B cell (primary cell): Measurements from ENCODE around the gene TFEB. TPM values are rescaled to one million over a fixed set of nuclear protein-coding genes. Genes with fewer than 3 reads are reported as not detected.

Experiments
- ATAC-seq: fragments of 200-7000 bp; cut with Tn5 transposase; one replicate; pipeline ENCODE4 v1.10.0; 2021; ENCODE audit warnings: low read depth, mild to moderate bottlenecking, moderate number of reproducible peaks, moderate library complexity
- CTCF ChIA-PET: fragments of 350-600 bp; sonication (Branson Sonifier 250); formaldehyde crosslinking; loops from one replicate; lab custom pipeline; 2021; ENCODE audit warnings: antibody characterized with exemption, inconsistent platforms; lab: Charles Lee
- POLR2A ChIA-PET: fragments of 350-600 bp; sonication (Branson Sonifier 250); formaldehyde crosslinking; loops from one replicate; lab custom pipeline; 2021; ENCODE audit warnings: antibody characterized with exemption; lab: Charles Lee
- DNase-seq: peaks from one replicate; pipeline ENCODE4 v3.0.0; 2013
- H2AFZ ChIP-seq: 2 replicates; pipeline ENCODE4 v1.6.1; 2012; ENCODE audit warnings: mild to moderate bottlenecking, low read depth, low read length; ENCODE audit not compliant: insufficient read depth, poor library complexity, severe bottlenecking
- H3K27ac ChIP-seq, 2 donors: 1 replicate in 1 of 2; 2 replicates in 1 of 2; pipeline ENCODE4 v1.5.1; 2012 to 2013; ENCODE audit warnings: low read length in 2 of 2, mild to moderate bottlenecking in 2 of 2, moderate library complexity in 1 of 2
- H3K27me3 ChIP-seq, 4 experiments: fragments of 200-600 bp in 1 of 4; sonication (generic) in 1 of 4; replicated peaks in 1 of 4; 1 replicate in 2 of 4; 2 replicates in 2 of 4; pipeline versions ENCODE4 v1.6.1 to v1.7.0; 2013 to 2016; ENCODE audit warnings: low read length in 3 of 4, mild to moderate bottlenecking in 2 of 4, mixed read lengths in 1 of 4, moderate library complexity in 1 of 4; ENCODE audit not compliant: insufficient read depth in 4 of 4, control insufficient read depth in 3 of 4; ENCODE audit errors: control extremely low read depth in 1 of 4
- H3K36me3 ChIP-seq, 2 experiments: replicated peaks in 1 of 2; 1 replicate in 1 of 2; 2 replicates in 1 of 2; pipeline versions ENCODE4 v1.6.1 to v1.7.1; 2013; ENCODE audit warnings: low read length in 1 of 2; ENCODE audit not compliant: insufficient read depth in 2 of 2, control insufficient read depth in 1 of 2; ENCODE audit errors: control extremely low read depth in 1 of 2, extremely low read depth in 1 of 2
- H3K4me1 ChIP-seq, 2 donors: fragments of 200-600 bp in 1 of 2; sonication (generic) in 1 of 2; 1 replicate in 1 of 2; 2 replicates in 1 of 2; pipeline versions ENCODE4 v1.5.1 to v1.6.1; 2013 to 2017; ENCODE audit warnings: low read length in 2 of 2; ENCODE audit not compliant: control insufficient read depth in 2 of 2, insufficient read depth in 2 of 2
- H3K4me2 ChIP-seq: replicated peaks from 2 replicates; pipeline ENCODE3; 2012; ENCODE audit warnings: mild to moderate bottlenecking, low read depth, low read length; ENCODE audit not compliant: poor library complexity, severe bottlenecking
- H3K4me3 ChIP-seq, 5 experiments: fragments of 200-600 bp in 1 of 5; sonication (generic) in 1 of 5; 1 replicate in 3 of 5; 2 replicates in 2 of 5; pipeline versions ENCODE4 v1.5.1 to v1.7.0; 2011 to 2016; ENCODE audit warnings: low read length in 4 of 5, mild to moderate bottlenecking in 4 of 5, low read depth in 2 of 5, control low read depth in 1 of 5, moderate library complexity in 1 of 5; ENCODE audit not compliant: insufficient read depth in 1 of 5; ENCODE audit errors: control extremely low read depth in 1 of 5, extremely low read depth in 1 of 5
- H3K79me2 ChIP-seq: fragments of 200-600 bp; sonication (generic); one replicate; pipeline ENCODE4 v1.6.0; 2016; ENCODE audit warnings: low read length; ENCODE audit not compliant: control insufficient read depth, insufficient read depth
- H3K9ac ChIP-seq: fragments of 200-600 bp; sonication (generic); 2 replicates; pipeline ENCODE4 v1.6.1; 2017; ENCODE audit warnings: mild to moderate bottlenecking, low read length, moderate library complexity
- H3K9me3 ChIP-seq, 3 donors: one replicate each; pipeline versions ENCODE4 v1.6.1 to v1.7.1; 2013; ENCODE audit warnings: low read length in 2 of 3; ENCODE audit not compliant: control insufficient read depth in 2 of 3, insufficient read depth in 1 of 3; ENCODE audit errors: control extremely low read depth in 1 of 3
- H4K20me1 ChIP-seq: 2 replicates; pipeline ENCODE4 v1.6.0; 2012; ENCODE audit warnings: mild to moderate bottlenecking, low read length; ENCODE audit not compliant: insufficient read depth, control insufficient read depth, poor library complexity, severe bottlenecking
- H3K27ac Mint-ChIP-seq: one replicate; pipeline ENCODE4 v1.8.0; 2021; ENCODE audit warnings: mixed read lengths
- H3K27me3 Mint-ChIP-seq: one replicate; pipeline ENCODE4 v1.8.0; 2021; ENCODE audit warnings: mixed read lengths
- H3K4me1 Mint-ChIP-seq: one replicate; pipeline ENCODE4 v1.8.0; 2021; ENCODE audit warnings: mixed read lengths
- H3K4me3 Mint-ChIP-seq: one replicate; pipeline ENCODE4 v1.8.0; 2021; ENCODE audit warnings: mixed read lengths
- H3K9me3 Mint-ChIP-seq: one replicate; pipeline ENCODE4 v1.8.0; 2022; ENCODE audit warnings: mixed read lengths; ENCODE audit not compliant: insufficient read depth
- EZH2 ChIP-seq: IDR thresholded peaks from 2 replicates; pipeline ENCODE4 v1.6.1; 2012; ENCODE audit warnings: borderline replicate concordance, low read depth, mild to moderate bottlenecking, moderate library complexity, low read length; ENCODE audit not compliant: insufficient read depth, poor library complexity, severe bottlenecking
- WGBS: methylation state at CpG from one replicate; pipeline ENCODE4 v1.1.5; 2013; ENCODE audit warnings: missing lambda C conversion rate; ENCODE audit not compliant: insufficient coverage; 5-methylcytosine and 5-hydroxymethylcytosine counted together
- intact Hi-C: fragments of 100-400 bp; cut with micrococcal nuclease; formaldehyde crosslinking; loops from one replicate; pipeline ENCODE4 v1.10.0; 2022
- polyA minus RNA-seq: library from RNA; depleted of rRNA, polyadenylated mRNA; stranded (reverse); fragments of >200 nt; gene quantifications from 2 replicates; pipeline ENCODE4 v1.2.3, GENCODE V29; 2012
- polyA plus RNA-seq: library from polyadenylated mRNA; depleted of rRNA; stranded (reverse); fragments of >200 nt; gene quantifications from 2 replicates; pipeline ENCODE4 v1.2.3, GENCODE V29; 2012
- total RNA-seq, 2 donors: library from RNA; stranded (reverse); fragments of 120-200 nt in 1 of 2; gene quantifications; 1 replicate in 1 of 2; 2 replicates in 1 of 2; pipeline versions ENCODE4 v1.2.3 to v1.2.4, GENCODE V29; 2013 to 2022
- TF ChIP-seq, protein P1 (sequence below): fragments of 200-600 bp; IDR thresholded peaks from one replicate; pipeline ENCODE4 v1.8.0; 2022; ENCODE audit warnings: antibody characterized with exemption, mild to moderate bottlenecking

The TFEB gene
- total RNA-seq (147 and 148 TPM in 2 replicates), polyA plus RNA-seq (77.4 and 113 TPM in 2 replicates), polyA minus RNA-seq (203 and 210 TPM in 2 replicates)
- total RNA-seq (2013) = 100 TPM

GRCh38 chr6:41735427-41736185 is at the start of gene TFEB:
Gene TFEB (minus strand): TSS chr6:41735608. CDS start chr6:41691213, 44,395 bp downstream.
- Histone ChIP-seq H3K27ac (peak within 1 kb of the TSS; percentile 81 to 89), H3K36me3 (no peaks in the 10 kb centered on the region), H3K27me3 (no peaks in the 10 kb centered on the region), H4K20me1 (peaks cover 1% of the 10 kb centered on the region), H3K79me2 (peaks cover 33% of the 10 kb centered on the region), H3K9ac (peak within 1 kb of the TSS; percentile 78), H3K4me1 (peaks cover 24 to 37% of the 10 kb centered on the region in 2 donors), H3K9me3 (no peaks in the 10 kb centered on the region), H3K4me3 (peak within 1 kb of the TSS in 4 of 5 experiments; percentile 68 to 89 (median 80)), H2AFZ (peak within 1 kb of the TSS; percentile 71), H3K4me2 (peak within 1 kb of the TSS; percentile 90)
- no peaks in the 10 kb centered on the region for H3K9me3 Mint-ChIP-seq
- ChIA-PET CTCF (interaction anchor here (0.7 to 7.9 kb wide), 9 partner anchors 9 to 132 kb away, joined by 3 to 303 read pairs (median 18); partner anchors contain the start of gene TOMM6), POLR2A (interaction anchor here (0.6 to 9.4 kb wide), 8 partner anchors 13 to 401 kb away, joined by 3 to 342 read pairs (median 20); partner anchors contain the start of genes BYSL, MED20 and TOMM6)
- intact Hi-C loops = loop anchor here (1.0 kb wide), 6 partner anchors 29 to 315 kb away; partner anchors contain the start of genes BYSL, MED20, PRICKLE4 and TAF8
- H3K4me1 Mint-ChIP-seq = peaks cover 33% of the 10 kb centered on the region
- peak within 1 kb of the TSS; percentile 95 for H3K27ac Mint-ChIP-seq
- ATAC-seq (peak; percentile 51), DNase-seq (peak; percentile 94)
- H3K27me3 Mint-ChIP-seq = no peaks in the 10 kb centered on the region
- H3K4me3 Mint-ChIP-seq = peak within 1 kb of the TSS; percentile 93
- TF ChIP-seq, protein P1, sequence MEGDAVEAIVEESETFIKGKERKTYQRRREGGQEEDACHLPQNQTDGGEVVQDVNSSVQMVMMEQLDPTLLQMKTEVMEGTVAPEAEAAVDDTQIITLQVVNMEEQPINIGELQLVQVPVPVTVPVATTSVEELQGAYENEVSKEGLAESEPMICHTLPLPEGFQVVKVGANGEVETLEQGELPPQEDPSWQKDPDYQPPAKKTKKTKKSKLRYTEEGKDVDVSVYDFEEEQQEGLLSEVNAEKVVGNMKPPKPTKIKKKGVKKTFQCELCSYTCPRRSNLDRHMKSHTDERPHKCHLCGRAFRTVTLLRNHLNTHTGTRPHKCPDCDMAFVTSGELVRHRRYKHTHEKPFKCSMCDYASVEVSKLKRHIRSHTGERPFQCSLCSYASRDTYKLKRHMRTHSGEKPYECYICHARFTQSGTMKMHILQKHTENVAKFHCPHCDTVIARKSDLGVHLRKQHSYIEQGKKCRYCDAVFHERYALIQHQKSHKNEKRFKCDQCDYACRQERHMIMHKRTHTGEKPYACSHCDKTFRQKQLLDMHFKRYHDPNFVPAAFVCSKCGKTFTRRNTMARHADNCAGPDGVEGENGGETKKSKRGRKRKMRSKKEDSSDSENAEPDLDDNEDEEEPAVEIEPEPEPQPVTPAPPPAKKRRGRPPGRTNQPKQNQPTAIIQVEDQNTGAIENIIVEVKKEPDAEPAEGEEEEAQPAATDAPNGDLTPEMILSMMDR = peak; percentile 80
- TF ChIP-seq EZH2 = no peak
- 8% methylated on average over 50 of the region's 50 CpGs for WGBS
